ENCODE measurements around the gene SCARF1.

SCARF1 gene

DNA sequence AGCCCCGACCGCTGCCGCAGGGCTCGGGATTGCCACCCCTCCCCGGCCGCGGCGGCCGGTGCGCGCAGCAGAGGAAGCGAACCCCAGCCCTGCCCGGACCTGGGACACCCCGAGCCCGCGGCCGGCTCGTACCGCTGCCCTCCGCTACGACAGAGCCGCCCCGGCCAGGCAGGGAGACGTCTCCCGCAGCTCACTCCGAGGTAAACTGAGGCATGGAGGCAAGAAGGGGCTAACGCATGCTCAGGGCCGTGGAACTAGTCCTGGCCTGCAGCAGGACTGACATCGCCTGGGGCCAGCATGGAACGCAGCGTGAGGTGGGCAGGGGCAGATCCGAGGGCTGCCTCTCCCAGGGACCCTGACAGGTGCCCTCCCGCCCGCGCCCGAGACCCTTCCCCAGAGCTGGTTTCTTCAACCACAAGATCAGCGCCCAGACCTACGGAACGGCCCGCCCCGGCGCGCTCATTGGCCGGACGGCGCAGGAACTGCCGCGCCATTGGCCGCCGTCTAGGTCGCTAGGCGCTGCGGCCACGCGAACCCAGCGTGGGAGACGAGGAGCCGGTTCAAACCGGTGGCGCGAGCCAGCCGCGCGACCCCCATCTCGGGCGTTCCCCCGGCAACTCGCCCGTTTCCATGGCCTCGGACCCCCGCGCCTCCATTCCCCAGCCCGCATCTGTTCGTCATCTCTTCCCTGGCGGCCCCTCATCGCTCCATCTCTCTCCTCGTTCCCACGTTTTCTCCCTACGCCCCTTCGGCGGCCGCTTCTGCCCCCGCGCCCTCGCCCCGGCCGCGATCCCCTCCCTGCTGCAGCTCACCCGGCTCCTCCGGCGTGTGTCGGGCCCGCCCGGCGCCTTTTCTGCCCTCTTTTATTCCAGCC, 17.3 kb downstream of the SCARF1 start, which contains the start of gene SLC43A2:
TSS of gene SLC43A2 (minus strand) at position 853 of the 874 bp plus-strand sequence. CDS start 960 bp downstream, outside the sequence.
- DNase-seq = peak; percentile 52

- DNase-seq = no peak
Observed at GRCh38 chr17:1627182-1627981, 18.1 kb downstream of the SCARF1 start.

DNA sequence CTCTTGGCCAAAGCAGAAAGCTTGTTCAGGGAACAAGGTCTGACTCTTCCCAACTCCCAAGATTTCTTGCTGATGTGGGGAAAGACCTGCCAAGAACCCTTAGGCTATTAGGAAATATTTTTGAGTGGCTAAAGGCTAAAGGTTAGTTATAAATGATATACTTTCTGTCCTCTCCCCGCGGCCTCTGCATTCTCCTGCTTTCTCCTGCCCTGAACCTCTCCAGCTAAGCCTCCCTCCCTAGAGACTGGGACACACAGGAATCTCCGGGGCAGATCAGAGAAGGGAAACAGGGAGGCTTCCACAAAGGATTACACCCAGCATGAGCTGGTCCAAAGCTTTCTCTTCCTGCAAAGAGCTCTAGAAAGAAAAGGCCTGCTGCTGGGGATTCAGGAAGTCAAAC, 19.2 kb downstream of the SCARF1 start:
- DNase-seq = no peak

GRCh38 chr17:1625581-1625980, 20.0 kb downstream of the SCARF1 start:
- DNase-seq = no peak

DNA sequence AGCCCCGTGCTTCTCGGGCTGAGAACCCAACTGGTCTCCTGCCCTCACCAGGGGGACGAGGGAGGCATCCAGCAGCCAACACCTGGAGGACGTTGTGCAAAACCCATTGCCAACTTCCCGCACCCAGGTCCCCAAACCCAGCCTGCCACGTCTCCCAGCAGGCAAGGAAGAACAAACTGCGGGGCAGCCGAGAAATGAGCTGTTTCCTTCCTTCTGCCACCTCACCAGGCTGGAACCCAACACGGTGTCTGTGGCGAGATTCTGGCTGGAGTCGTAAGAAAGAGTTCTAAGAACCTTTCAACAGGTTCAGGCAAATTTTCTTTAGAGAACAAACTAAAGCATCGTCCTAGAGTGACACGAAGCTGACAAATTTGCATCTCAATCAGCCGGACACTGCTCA, 20.5 kb downstream of the SCARF1 start:
- no peak for DNase-seq

- no peak for DNase-seq
Observed at GRCh38 chr17:1624650-1625049, 20.9 kb downstream of the SCARF1 start.

DNA sequence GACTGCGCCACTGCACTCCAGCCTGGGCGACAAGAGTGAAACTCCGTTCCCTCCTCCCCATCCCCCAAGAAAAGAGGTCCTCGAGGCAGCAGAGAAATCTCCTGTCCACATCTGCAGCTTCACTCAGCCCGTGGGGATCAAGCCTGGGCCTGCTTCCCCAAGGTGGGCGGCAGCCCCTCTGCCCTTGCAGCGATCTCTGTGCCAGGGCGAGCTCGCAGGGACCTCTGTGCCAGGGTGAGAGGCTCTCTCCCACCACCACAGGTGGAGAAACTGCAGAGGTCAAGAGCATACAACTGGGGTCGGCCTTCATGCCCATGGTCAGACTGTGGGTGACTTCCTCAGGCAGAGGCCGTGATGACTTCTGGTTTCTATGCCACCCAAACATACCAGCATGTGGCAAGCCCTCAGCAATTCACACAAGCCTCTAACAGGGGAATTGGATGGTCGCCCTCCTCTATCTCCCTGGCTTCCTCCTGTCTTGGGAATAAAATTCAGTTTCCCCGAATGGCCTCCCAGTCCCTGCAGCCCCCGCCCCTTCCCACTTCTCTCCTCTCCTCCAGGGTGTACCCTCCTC, 22.4 kb downstream of the SCARF1 start:
- no peak for DNase-seq

GRCh38 chr17:1621273-1621954, 24.1 kb downstream of the SCARF1 start:
- DNase-seq = no peak

DNA sequence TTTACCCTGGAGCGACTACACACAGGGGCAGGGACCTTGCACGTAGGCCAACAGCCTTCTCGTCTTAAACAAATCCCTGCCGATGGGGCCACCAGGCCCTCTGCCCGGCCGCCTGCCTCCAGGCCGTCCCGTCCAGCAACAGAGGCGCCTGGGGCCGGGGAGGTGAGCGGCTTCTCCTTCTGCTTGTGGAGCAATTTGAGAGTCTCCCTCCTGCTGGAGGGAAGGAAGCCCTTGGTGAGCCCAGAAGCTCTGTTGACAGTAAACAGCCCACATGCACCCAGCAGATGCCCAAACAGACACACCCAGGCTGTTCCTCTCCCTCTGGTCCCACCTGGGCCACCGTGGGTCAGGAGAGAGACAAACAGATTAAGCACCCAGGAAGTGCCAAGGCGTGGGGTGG, 25.0 kb downstream of the SCARF1 start:
- no peak for DNase-seq

DNA sequence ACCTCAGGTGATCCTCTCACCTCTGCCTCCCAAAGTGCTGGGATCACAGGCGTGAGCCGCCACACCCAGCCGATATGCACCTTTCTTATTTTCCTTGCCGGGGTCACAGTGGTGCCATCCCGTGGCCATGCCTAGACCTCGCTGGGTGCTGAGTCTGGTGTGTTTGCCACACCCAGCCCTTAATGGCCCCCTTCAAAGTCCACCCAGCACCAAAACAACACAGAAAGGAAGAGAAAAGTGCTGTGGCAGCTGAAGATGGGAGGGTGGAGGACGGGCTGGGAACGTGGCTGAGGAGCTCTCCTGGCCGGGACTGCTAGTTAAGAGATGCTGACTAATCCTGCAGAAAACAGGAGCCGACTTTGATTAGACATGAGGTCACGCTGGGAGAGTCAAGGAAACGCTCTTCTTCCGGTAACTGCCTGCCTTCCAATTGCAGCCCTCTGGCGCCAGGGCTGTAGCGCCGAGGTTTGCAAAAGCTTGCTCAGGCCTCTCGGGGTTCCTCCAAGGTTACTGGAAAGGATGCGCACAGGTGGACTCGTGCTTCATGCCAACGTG, 27.8 kb downstream of the SCARF1 start:
- DNase-seq = no peak

DNA sequence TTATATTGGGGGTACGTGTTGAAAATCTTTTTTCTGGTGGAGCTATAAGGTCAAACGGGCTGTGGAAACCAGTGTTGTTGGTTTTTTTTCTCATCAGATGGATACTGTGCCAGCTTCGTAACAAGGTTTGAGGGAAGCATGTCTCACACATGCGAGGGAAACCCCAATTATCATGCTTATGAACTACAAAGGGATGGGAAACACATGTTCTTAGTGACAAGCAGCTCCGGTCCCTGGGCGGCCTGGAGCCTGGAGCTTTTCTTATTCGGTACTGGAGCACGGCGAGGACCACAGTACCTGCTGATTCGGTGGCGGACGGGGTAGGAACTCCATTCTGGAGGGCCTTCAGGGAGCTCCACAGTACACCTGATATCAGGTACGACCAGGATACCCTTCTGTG, 29.4 kb downstream of the SCARF1 start:
- no peak for DNase-seq

- DNase-seq = no peak
Observed at GRCh38 chr17:1612400-1612799, 33.1 kb downstream of the SCARF1 start.

DNA sequence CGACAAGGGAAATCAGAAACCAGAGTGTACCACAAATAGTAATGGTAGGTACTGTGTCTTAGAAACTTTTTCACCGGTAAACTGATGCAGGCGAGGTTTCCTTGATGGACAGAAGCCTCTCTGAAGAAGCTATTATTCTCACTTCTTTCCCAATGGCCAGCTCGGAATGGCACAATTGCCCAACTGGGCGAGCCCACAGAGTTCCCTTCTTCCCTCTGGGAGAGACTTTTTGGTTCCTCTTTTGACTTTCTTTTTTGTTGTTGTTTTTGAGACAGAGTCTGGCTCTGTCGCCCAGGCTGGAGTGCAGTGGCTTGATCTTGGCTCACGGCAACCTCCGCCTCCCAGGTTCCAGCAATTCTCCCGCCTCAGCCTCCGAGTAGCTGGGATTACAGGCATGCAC, 33.8 kb downstream of the SCARF1 start:
- DNase-seq = no peak

DNA sequence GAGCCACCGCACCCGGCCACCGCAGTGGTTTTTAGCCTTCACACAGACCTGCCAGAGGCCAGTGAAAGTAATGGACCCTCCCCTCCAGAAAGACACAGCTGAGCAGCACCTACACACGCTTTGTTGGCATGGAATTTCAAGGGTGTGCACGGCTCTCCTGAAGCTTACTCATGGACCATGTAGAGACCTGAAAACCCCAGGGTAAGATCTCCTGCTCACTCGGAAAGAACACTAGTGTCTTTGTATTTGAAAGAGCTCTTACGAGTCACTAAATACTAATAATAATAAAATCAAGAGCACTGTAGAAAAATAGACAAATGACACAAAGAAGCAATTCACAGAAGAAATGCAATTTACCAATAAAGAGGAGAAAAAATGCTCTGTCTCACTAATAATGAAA, 36.9 kb downstream of the SCARF1 start:
- no peak for DNase-seq

GRCh38 chr17:1607971-1608320, 37.6 kb downstream of the SCARF1 start:
- DNase-seq = no peak

GRCh38 chr17:1606352-1606985, 39.1 kb downstream of the SCARF1 start:
- no peak for DNase-seq

DNA sequence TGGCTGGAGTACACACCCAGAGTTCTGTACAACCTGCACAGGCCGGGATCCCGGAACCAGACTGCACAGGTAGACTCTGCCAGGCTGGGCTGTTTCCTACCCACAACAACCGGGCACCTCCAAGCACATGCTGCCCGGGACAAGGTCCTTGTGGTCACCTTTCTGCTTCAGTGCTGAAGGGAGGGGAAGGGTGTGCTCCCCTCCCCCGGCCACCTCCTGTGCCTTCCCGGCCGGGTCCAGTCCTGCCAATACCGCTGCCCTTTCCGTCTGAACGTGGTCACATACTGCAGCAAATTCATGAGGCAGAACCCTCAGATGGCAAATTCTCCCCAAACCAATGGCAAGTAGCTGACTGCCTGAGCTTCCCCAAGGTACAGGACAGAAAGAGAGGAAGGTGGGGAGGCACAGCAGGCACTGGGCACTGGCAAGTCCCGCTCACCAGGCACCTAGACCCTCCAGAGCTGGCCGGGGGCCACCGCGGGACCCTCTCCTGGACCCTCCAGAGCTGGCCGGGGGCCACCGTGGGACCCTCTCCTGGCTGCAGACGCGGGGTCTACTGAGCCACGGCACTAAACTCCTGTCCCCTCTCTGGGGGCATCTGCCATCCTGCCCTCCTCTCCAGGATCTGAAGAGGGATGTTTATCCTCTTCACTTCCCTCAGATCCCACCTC, 39.7 kb downstream of the SCARF1 start:
- no peak for DNase-seq

GRCh38 chr17:1604831-1605528, 40.6 kb downstream of the SCARF1 start:
- DNase-seq = no peak

DNA sequence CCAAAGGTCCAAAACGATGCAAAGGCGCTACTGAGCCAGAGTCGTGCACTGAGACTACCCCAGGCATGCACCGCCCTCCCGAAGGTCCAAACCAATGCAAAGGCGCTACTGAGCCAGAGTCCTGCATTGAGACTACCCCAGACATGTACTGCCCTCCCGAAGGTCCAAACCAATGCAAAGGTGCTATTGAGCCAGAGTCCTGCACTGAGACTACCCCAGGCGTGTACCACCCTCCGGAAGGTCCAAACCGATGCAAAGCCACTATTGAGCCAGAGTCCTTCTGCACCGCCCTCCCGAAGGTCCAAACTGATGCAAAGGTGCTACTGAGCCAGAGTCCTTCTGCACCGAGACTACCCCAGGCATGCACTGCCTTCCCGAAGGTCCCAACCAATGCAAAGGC, 44.0 kb downstream of the SCARF1 start:
- DNase-seq = no peak

- no peak for DNase-seq
Observed at GRCh38 chr17:1598399-1599095, 47.0 kb downstream of the SCARF1 start.
